Lung (tissue), 12 donors: ENCODE data around the gene DPP6. TPM values are rescaled to one million over a fixed set of nuclear protein-coding genes. Genes with fewer than 3 reads are reported as not detected.

Experiments used
- ATAC-seq: fragments of 200-7000 bp; cut with Tn5 transposase; one replicate; pipeline ENCODE4 v1.9.1; 2020; ENCODE audit warnings: moderate number of reproducible peaks; ENCODE audit not compliant: insufficient read depth, low FRiP score
- DNase-seq, 3 donors: peaks; one replicate each; pipeline ENCODE4 v3.0.0-alpha.2; 2013 to 2017
- H3K27ac ChIP-seq, 2 donors: one replicate each; pipeline ENCODE4 v1.5.1; 2013; ENCODE audit warnings: mild to moderate bottlenecking in 2 of 2, moderate library complexity in 2 of 2, control low read depth in 1 of 2, inconsistent platforms in 1 of 2, low read depth in 1 of 2, low read length in 1 of 2
- H3K27me3 ChIP-seq, 3 donors: one replicate each; pipeline ENCODE4 v1.5.1; 2013; ENCODE audit warnings: low read length in 2 of 3; ENCODE audit not compliant: control insufficient read depth in 3 of 3, insufficient read depth in 3 of 3
- H3K36me3 ChIP-seq, 4 donors: one replicate each; pipeline ENCODE4 v1.5.1; 2013; ENCODE audit warnings: low read length in 4 of 4, mild to moderate bottlenecking in 1 of 4, moderate library complexity in 1 of 4; ENCODE audit not compliant: control insufficient read depth in 4 of 4, insufficient read depth in 4 of 4
- H3K4me1 ChIP-seq, 5 donors: one replicate each; pipeline ENCODE4 v1.5.1; 2013; ENCODE audit warnings: low read length in 5 of 5, mild to moderate bottlenecking in 2 of 5, moderate library complexity in 1 of 5; ENCODE audit not compliant: control insufficient read depth in 5 of 5, insufficient read depth in 5 of 5
- H3K4me3 ChIP-seq: one replicate; pipeline ENCODE4 v1.5.1; 2013; ENCODE audit warnings: mild to moderate bottlenecking, control low read depth, moderate library complexity
- H3K9ac ChIP-seq, 2 donors: one replicate each; pipeline ENCODE4 v1.5.1; 2013; ENCODE audit warnings: low read length in 2 of 2, control low read depth in 1 of 2; ENCODE audit not compliant: insufficient read depth in 1 of 2
- H3K9me3 ChIP-seq, 4 donors: one replicate each; pipeline ENCODE4 v1.5.1; 2013; ENCODE audit warnings: low read length in 3 of 4, mild to moderate bottlenecking in 1 of 4, moderate library complexity in 1 of 4; ENCODE audit not compliant: control insufficient read depth in 4 of 4, insufficient read depth in 3 of 4
- WGBS, 2 donors: extraction: QIAGEN DNeasy Blood & Tissue Kit; methylation state at CpG; one replicate each; pipeline ENCODE4 v1.1.7; 2013; 5-methylcytosine and 5-hydroxymethylcytosine counted together
- polyA plus RNA-seq, 2 donors: library from polyadenylated mRNA; stranded (reverse); fragments of 200-250 nt; gene quantifications; one replicate each; pipeline ENCODE4 v1.2.1, GENCODE V29; 2013
- total RNA-seq, 2 donors: library from RNA; depleted of rRNA in 1 of 2; stranded (reverse); fragments of >200 nt in 1 of 2; gene quantifications; one replicate each; pipeline ENCODE4 v1.2.1, GENCODE V29; 2014 to 2021
- TF ChIP-seq, protein P1 (sequence below): IDR thresholded peaks from 2 replicates; pipeline ENCODE4 v1.5.1; 2012; ENCODE audit warnings: mild to moderate bottlenecking; ENCODE audit errors: control extremely low read depth, extremely low read depth
- donor health status: control.
- donor health status: control.
- donor health status: Bipolar disorder and iron deficiency.
- donor health status: healthy.
- donor health status: DM: yes; HTN: yes; CAD: no.

The DPP6 gene
- total and polyA plus RNA-seq, 4 donors = 0.08 to 1.3 (median 0.75) TPM

DNA sequence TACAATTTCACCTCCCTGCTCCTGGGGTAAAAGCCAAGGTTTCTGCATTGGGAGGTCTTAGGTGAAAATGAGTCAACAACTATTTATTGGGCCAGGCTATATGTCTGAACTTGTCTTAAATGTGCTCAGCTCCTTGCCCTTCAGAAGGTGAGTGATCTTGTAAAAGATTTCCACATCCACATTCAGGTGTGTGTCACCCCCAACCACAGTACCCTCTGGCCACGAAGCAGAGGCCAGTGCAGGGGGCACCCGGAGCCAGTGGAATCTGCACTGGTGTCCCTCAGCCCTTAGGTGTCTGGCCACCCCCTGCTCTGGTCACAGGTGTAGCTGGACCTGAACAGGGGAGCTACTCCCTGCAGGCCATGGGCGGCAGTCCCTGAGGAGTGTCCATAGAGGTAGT, 752.3 kb downstream of the DPP6 start:
- Histone ChIP-seq H3K4me3 (no peak overlapping the region), H3K36me3 (no peaks in the 10 kb centered on the region), H3K9ac (no peak overlapping the region), H3K27ac (no peak overlapping the region), H3K9me3 (no peaks in the 10 kb centered on the region), H3K27me3 (no peaks in the 10 kb centered on the region), H3K4me1 (no peaks in the 10 kb centered on the region)
- WGBS, 2 donors = 78 to 84% methylated on average over 3 of the region's 3 CpGs
- no peak for DNase-seq
- TF ChIP-seq, protein P1, sequence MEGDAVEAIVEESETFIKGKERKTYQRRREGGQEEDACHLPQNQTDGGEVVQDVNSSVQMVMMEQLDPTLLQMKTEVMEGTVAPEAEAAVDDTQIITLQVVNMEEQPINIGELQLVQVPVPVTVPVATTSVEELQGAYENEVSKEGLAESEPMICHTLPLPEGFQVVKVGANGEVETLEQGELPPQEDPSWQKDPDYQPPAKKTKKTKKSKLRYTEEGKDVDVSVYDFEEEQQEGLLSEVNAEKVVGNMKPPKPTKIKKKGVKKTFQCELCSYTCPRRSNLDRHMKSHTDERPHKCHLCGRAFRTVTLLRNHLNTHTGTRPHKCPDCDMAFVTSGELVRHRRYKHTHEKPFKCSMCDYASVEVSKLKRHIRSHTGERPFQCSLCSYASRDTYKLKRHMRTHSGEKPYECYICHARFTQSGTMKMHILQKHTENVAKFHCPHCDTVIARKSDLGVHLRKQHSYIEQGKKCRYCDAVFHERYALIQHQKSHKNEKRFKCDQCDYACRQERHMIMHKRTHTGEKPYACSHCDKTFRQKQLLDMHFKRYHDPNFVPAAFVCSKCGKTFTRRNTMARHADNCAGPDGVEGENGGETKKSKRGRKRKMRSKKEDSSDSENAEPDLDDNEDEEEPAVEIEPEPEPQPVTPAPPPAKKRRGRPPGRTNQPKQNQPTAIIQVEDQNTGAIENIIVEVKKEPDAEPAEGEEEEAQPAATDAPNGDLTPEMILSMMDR = no peak
- no peak for ATAC-seq

DNA sequence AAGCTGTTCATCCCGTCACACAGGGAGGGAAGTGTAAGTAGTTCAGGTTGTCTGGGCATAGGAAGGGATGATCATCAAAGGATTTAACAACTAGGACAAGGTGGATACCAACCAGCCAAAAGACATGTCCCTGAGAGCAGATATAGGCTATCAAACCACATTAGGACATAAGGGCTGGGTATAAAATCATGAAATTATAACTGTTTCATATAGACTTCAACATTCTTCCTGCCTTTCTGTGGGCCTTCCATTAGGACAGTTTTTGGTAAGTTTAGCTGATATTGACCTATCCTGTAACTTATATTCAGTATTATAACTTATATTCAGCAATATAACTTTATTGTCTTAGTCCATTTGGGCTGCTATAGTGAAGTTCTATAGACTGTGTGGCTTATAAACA, 759.8 kb downstream of the DPP6 start:
- DNase-seq = no peak
- WGBS, 2 donors = 86 to 95% methylated on average over 1 of the region's 1 CpG

DNA sequence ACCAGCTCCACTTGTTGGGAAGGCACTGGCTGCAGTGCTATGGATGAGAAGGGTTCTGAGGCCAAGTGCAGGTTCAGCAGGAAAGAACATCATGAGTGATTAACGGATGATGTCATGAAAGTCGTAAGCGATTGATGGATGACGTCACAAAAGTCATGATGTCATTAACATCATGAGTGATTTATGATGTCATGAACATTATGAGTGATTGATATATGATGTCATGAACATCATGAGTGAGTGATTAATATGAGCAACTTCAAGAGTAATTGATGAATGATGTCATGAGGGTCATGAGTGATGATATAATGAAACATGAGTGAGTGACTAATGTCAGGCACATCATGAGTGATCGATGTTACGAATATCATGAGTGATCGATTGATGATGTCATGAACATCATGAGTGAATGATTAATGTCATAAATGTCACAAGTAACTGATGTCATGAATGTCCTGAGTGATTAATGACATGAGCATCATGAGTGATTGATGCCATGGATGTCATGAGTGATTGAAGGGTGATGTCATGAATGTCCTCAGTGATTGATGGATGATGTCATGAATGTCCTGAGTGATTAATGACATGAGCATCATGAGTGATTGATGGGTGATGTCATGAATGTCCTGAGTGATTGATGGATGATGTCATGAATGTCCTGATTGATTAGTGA, 765.2 kb downstream of the DPP6 start:
- no peak for ATAC-seq
- WGBS, 2 donors = 79 to 82% methylated on average over 7 of the region's 7 CpGs

More for the DNA sequence above, 759.8 kb downstream of the DPP6 start:
- Histone ChIP-seq H3K9ac (no peak overlapping the region), H3K4me3 (no peak overlapping the region), H3K27me3 (no peaks in the 10 kb centered on the region), H3K9me3 (peaks cover 0 to 8% (median 8%) of the 10 kb centered on the region in 4 donors), H3K36me3 (no peaks in the 10 kb centered on the region), H3K4me1 (no peaks in the 10 kb centered on the region), H3K27ac (no peak overlapping the region)
- no peak for ATAC-seq
- TF ChIP-seq, protein P1 = no peak

More for the DNA sequence above, 765.2 kb downstream of the DPP6 start:
- peaks cover 0 to 7% (median 3%) of the 10 kb centered on the region in 4 donors for H3K9me3 ChIP-seq
- H3K4me1 ChIP-seq = no peaks in the 10 kb centered on the region
- H3K36me3 ChIP-seq = no peaks in the 10 kb centered on the region
- H3K4me3 ChIP-seq = no peak overlapping the region
- DNase-seq = peak in 1 of 3 donors; percentile 18
- H3K9ac ChIP-seq = no peak overlapping the region
- TF ChIP-seq, protein P1 = no peak
- no peaks in the 10 kb centered on the region for H3K27me3 ChIP-seq
- H3K27ac ChIP-seq = no peak overlapping the region
